IPS-11a (cell line): ENCODE data around the gene ZDHHC11B.
"Not testable (repeated sequence)": the region's sequence is repeated elsewhere in the genome, so short reads cannot be mapped to it uniquely, and the experiment has no call there.

Source experiments
- H3K4me3 ChIP-seq: one replicate; pipeline ENCODE4 v1.5.1; 2013; ENCODE audit warnings: low read depth, low read length, control low read depth

ZDHHC11B gene

GRCh38 chr5:753567-754142, 30.9 kb downstream of the ZDHHC11B start:
- not testable (repeated sequence) for H3K4me3 ChIP-seq

- H3K4me3 ChIP-seq: not testable (repeated sequence)
Observed at GRCh38 chr5:752532-753115, 31.9 kb downstream of the ZDHHC11B start.

- not testable (repeated sequence) for H3K4me3 ChIP-seq
Observed at GRCh38 chr5:751992-752391, 32.5 kb downstream of the ZDHHC11B start.

GRCh38 chr5:751496-751895, 33.0 kb downstream of the ZDHHC11B start:
- H3K4me3 ChIP-seq: no peak overlapping the region

- not testable (repeated sequence) for H3K4me3 ChIP-seq
Observed at GRCh38 chr5:750226-750625, 34.3 kb downstream of the ZDHHC11B start.

GRCh38 chr5:749101-749670, 35.3 kb downstream of the ZDHHC11B start:
- H3K4me3 ChIP-seq: no peak overlapping the region

GRCh38 chr5:748011-748980, 36.2 kb downstream of the ZDHHC11B start:
- not testable (repeated sequence) for H3K4me3 ChIP-seq

GRCh38 chr5:747303-747844, 37.2 kb downstream of the ZDHHC11B start:
- H3K4me3 ChIP-seq: not testable (repeated sequence)

GRCh38 chr5:746258-746761, 38.2 kb downstream of the ZDHHC11B start:
- H3K4me3 ChIP-seq: no peak overlapping the region

- H3K4me3 ChIP-seq: not testable (repeated sequence)
Observed at GRCh38 chr5:745272-746142, 39.0 kb downstream of the ZDHHC11B start.

GRCh38 chr5:743696-744404, 40.7 kb downstream of the ZDHHC11B start:
- H3K4me3 ChIP-seq: not testable (repeated sequence)

GRCh38 chr5:742276-742675, 42.3 kb downstream of the ZDHHC11B start:
- not testable (repeated sequence) for H3K4me3 ChIP-seq

- H3K4me3 ChIP-seq: not testable (repeated sequence)
Observed at GRCh38 chr5:734145-734544, 50.4 kb downstream of the ZDHHC11B start.

- H3K4me3 ChIP-seq: not testable (repeated sequence)
Observed at GRCh38 chr5:732754-733454, 51.6 kb downstream of the ZDHHC11B start.

- not testable (repeated sequence) for H3K4me3 ChIP-seq
Observed at GRCh38 chr5:729225-729624, 55.3 kb downstream of the ZDHHC11B start.

GRCh38 chr5:727087-727486, 57.4 kb downstream of the ZDHHC11B start:
- not testable (repeated sequence) for H3K4me3 ChIP-seq

GRCh38 chr5:723865-724264, 60.7 kb downstream of the ZDHHC11B start:
- not testable (repeated sequence) for H3K4me3 ChIP-seq

GRCh38 chr5:723309-723708, 61.2 kb downstream of the ZDHHC11B start:
- not testable (repeated sequence) for H3K4me3 ChIP-seq

GRCh38 chr5:719379-719778, 65.2 kb downstream of the ZDHHC11B start:
- H3K4me3 ChIP-seq: not testable (repeated sequence)
